HEK293 (cell line): ENCODE measurements around the gene NELL2.

ENCODE experiments used
- CTCF ChIA-PET: fragments of 350-600 bp; formaldehyde crosslinking; extraction: SDS; loops from one replicate; lab custom pipeline; 2021; ENCODE audit warnings: antibody characterized with exemption; lab: Yijun Ruan, JAX
- POLR2A ChIA-PET: fragments of 300-600 bp; formaldehyde crosslinking; extraction: SDS; loops from one replicate; lab custom pipeline; 2020; ENCODE audit warnings: antibody characterized with exemption, inconsistent platforms; lab: Yijun Ruan, JAX
- H3K27ac ChIP-seq: fragments of 200-500 bp; sonication (Bioruptor generic); 2 replicates; pipeline ENCODE4 v1.5.1; 2014; ENCODE audit warnings: low read depth, low read length, control low read depth, inconsistent platforms; ENCODE audit errors: extremely low read depth
- H3K36me3 ChIP-seq, 2 experiments: fragments of 200-500 bp in 1 of 2; sonication (Bioruptor generic) in 1 of 2; 1 replicate in 1 of 2; 2 replicates in 1 of 2; pipeline ENCODE4 v1.5.1; 2014 to 2017; ENCODE audit warnings: inconsistent platforms in 2 of 2, low read length in 2 of 2; ENCODE audit not compliant: control insufficient read depth in 2 of 2, insufficient read depth in 1 of 2
- H3K4me1 ChIP-seq: fragments of 200-500 bp; sonication (Bioruptor generic); 2 replicates; pipeline ENCODE4 v1.5.1; 2014; ENCODE audit warnings: mild to moderate bottlenecking, low read length, inconsistent platforms; ENCODE audit not compliant: control insufficient read depth, insufficient read depth
- H3K4me3 ChIP-seq: 2 replicates; pipeline ENCODE4 v1.5.1; 2011; ENCODE audit warnings: low read depth, mild to moderate bottlenecking, control low read depth, low read length, moderate library complexity
- H3K9me3 ChIP-seq: fragments of 200-500 bp; sonication (Bioruptor generic); 2 replicates; pipeline ENCODE4 v1.5.1; 2014; ENCODE audit warnings: low read depth, low read length, inconsistent platforms; ENCODE audit not compliant: control insufficient read depth, insufficient read depth
- GFI1B ChIP-seq: fragments of 450-650 bp; formaldehyde crosslinking; IDR thresholded peaks from 2 replicates; pipeline ENCODE4 v1.5.1; 2016; ENCODE audit warnings: missing biosample characterization, missing genetic modification characterization
- KLF7 ChIP-seq: fragments of 450-650 bp; formaldehyde crosslinking; IDR thresholded peaks from 2 replicates; pipeline ENCODE4 v1.5.1; 2016; ENCODE audit warnings: missing biosample characterization, missing genetic modification characterization, borderline replicate concordance
- KLF8 ChIP-seq: fragments of 450-650 bp; formaldehyde crosslinking; IDR thresholded peaks from 2 replicates; pipeline ENCODE4 v1.5.1; 2016; ENCODE audit warnings: missing biosample characterization, missing genetic modification characterization
- KLF9 ChIP-seq: fragments of 450-650 bp; formaldehyde crosslinking; IDR thresholded peaks from 2 replicates; pipeline ENCODE4 v1.5.1; 2016; ENCODE audit warnings: missing biosample characterization, missing genetic modification characterization, low read depth
- REPIN1 ChIP-seq: fragments of 450-650 bp; formaldehyde crosslinking; IDR thresholded peaks from 2 replicates; pipeline ENCODE4 v1.5.1; 2017; ENCODE audit warnings: missing biosample characterization, missing genetic modification characterization, low read depth
- SALL2 ChIP-seq: fragments of 450-650 bp; formaldehyde crosslinking; IDR thresholded peaks from 2 replicates; pipeline ENCODE4 v1.5.0; 2017; ENCODE audit warnings: missing biosample characterization, mild to moderate bottlenecking, missing genetic modification characterization, borderline replicate concordance
- SCRT2 ChIP-seq: fragments of 450-650 bp; formaldehyde crosslinking; IDR thresholded peaks from 2 replicates; pipeline ENCODE4 v1.5.1; 2016; ENCODE audit warnings: missing biosample characterization, missing genetic modification characterization
- SP3 ChIP-seq: fragments of 450-650 bp; formaldehyde crosslinking; IDR thresholded peaks from 2 replicates; pipeline ENCODE4 v1.5.1; 2016; ENCODE audit warnings: missing biosample characterization, missing genetic modification characterization
- TSHZ1 ChIP-seq: fragments of 450-650 bp; formaldehyde crosslinking; IDR thresholded peaks from 2 replicates; pipeline ENCODE4 v1.5.1; 2016; ENCODE audit warnings: missing biosample characterization, missing genetic modification characterization, borderline replicate concordance
- ZBTB1 ChIP-seq: fragments of 450-650 bp; formaldehyde crosslinking; IDR thresholded peaks from 2 replicates; pipeline ENCODE4 v1.5.1; 2016; ENCODE audit warnings: missing biosample characterization, missing genetic modification characterization
- ZBTB48 ChIP-seq: fragments of 450-650 bp; formaldehyde crosslinking; IDR thresholded peaks from 2 replicates; pipeline ENCODE4 v1.5.1; 2016; ENCODE audit warnings: missing biosample characterization, missing genetic modification characterization
- ZNF121 ChIP-seq: fragments of 450-650 bp; formaldehyde crosslinking; IDR thresholded peaks from 2 replicates; pipeline ENCODE4 v1.5.1; 2016; ENCODE audit warnings: missing biosample characterization, missing genetic modification characterization
- ZNF18 ChIP-seq: fragments of 450-650 bp; formaldehyde crosslinking; IDR thresholded peaks from 2 replicates; pipeline ENCODE4 v1.5.1; 2016; ENCODE audit warnings: missing biosample characterization, missing genetic modification characterization
- ZNF26 ChIP-seq: fragments of 450-650 bp; formaldehyde crosslinking; IDR thresholded peaks from 2 replicates; pipeline ENCODE4 v1.5.1; 2016; ENCODE audit warnings: missing biosample characterization, missing genetic modification characterization
- ZNF362 ChIP-seq: fragments of 450-650 bp; formaldehyde crosslinking; IDR thresholded peaks from 2 replicates; pipeline ENCODE4 v1.5.1; 2016; ENCODE audit warnings: missing biosample characterization, missing genetic modification characterization
- ZNF518A ChIP-seq: fragments of 450-650 bp; formaldehyde crosslinking; conservative IDR thresholded peaks from 2 replicates; pipeline ENCODE4 v1.5.1; 2016; ENCODE audit warnings: low read depth, missing biosample characterization, missing genetic modification characterization
- ZNF558 ChIP-seq: fragments of 450-650 bp; formaldehyde crosslinking; IDR thresholded peaks from 2 replicates; pipeline ENCODE4 v1.5.1; 2016; ENCODE audit warnings: missing biosample characterization, missing genetic modification characterization
- ZNF560 ChIP-seq: fragments of 450-650 bp; formaldehyde crosslinking; IDR thresholded peaks from 2 replicates; pipeline ENCODE4 v1.5.1; 2017; ENCODE audit warnings: missing biosample characterization, missing genetic modification characterization, borderline replicate concordance
- ZNF596 ChIP-seq: fragments of 450-650 bp; IDR thresholded peaks from 2 replicates; pipeline ENCODE4 v1.5.0; 2018; ENCODE audit warnings: missing biosample characterization, mild to moderate bottlenecking, missing genetic modification characterization, moderate library complexity
- ZNF701 ChIP-seq: fragments of 450-650 bp; formaldehyde crosslinking; IDR thresholded peaks from 2 replicates; pipeline ENCODE4 v1.5.1; 2016; ENCODE audit warnings: missing biosample characterization, missing genetic modification characterization
- ZNF776 ChIP-seq: fragments of 450-650 bp; formaldehyde crosslinking; IDR thresholded peaks from 2 replicates; pipeline ENCODE4 v1.5.0; 2017; ENCODE audit warnings: missing biosample characterization, missing genetic modification characterization, borderline replicate concordance

NELL2 gene

GRCh38 chr12:44647917-44648690 is 228.0 kb downstream of the NELL2 start:
- no peak for TF ChIP-seq ZNF776 (tag by site-specific recombination)
- no peak for TF ChIP-seq SALL2 (tag by site-specific recombination)
- TF ChIP-seq ZNF26 (tag by site-specific recombination): no peak
- TF ChIP-seq ZNF362: no peak
- no peak for TF ChIP-seq ZBTB48
- TF ChIP-seq KLF7 (tag by site-specific recombination): no peak
- no peak for TF ChIP-seq SP3 (tag by site-specific recombination)
- TF ChIP-seq ZNF596: no peak
- no peak for TF ChIP-seq ZNF18
- no peak for TF ChIP-seq KLF8 (tag by site-specific recombination)
- no peak for TF ChIP-seq ZNF701 (tag by site-specific recombination)
- no peak for TF ChIP-seq REPIN1 (tag by site-specific recombination)
- TF ChIP-seq TSHZ1 (tag by site-specific recombination): no peak
- no peak for TF ChIP-seq ZNF558
- TF ChIP-seq ZNF560: no peak
- ChIA-PET CTCF (interaction anchor here (0.5 kb wide), 1 partner anchor 35 kb away, joined by 3 read pairs; no protein-coding TSS in a partner anchor), POLR2A (no interaction called here)
- no peaks in the 10 kb centered on the region for H3K9me3 ChIP-seq
- no peak overlapping the region for H3K4me3 ChIP-seq
- no peaks in the 10 kb centered on the region for H3K4me1 ChIP-seq
- no peak overlapping the region for H3K27ac ChIP-seq
- H3K36me3 ChIP-seq: no peaks in the 10 kb centered on the region

GRCh38 chr12:44640427-44641190 is 235.5 kb downstream of the NELL2 start:
- Histone ChIP-seq H3K27ac (no peak overlapping the region), H3K36me3 (no peaks in the 10 kb centered on the region), H3K4me3 (no peak overlapping the region), H3K4me1 (no peaks in the 10 kb centered on the region), H3K9me3 (no peaks in the 10 kb centered on the region)
- ChIA-PET POLR2A (no interaction called here), CTCF (interaction anchor here (0.7 kb wide), 2 partner anchors 30 to 625 kb away, joined by 3 to 5 read pairs; no protein-coding TSS in a partner anchor)
- TF ChIP-seq GFI1B (tag by site-specific recombination) (no peak), SCRT2 (tag by site-specific recombination) (no peak), ZBTB1 (no peak), KLF9 (no peak), ZBTB48 (no peak), ZNF518A (tag by site-specific recombination) (no peak), ZNF121 (tag by site-specific recombination) (no peak)
